NCI-H2196 (cell line): ENCODE measurements around the gene ENTPD6.

Source experiments
- DNase-seq: peaks from one replicate; lab custom pipeline; 2025; ENCODE audit not compliant: unreplicated experiment; lab: John Stamatoyannopoulos, UW

Gene ENTPD6

GRCh38 chr20:25274481-25274880, 79.0 kb downstream of the ENTPD6 start:
- DNase-seq: no peak

- DNase-seq: no peak
Measured at GRCh38 chr20:25274891-25275812, 79.6 kb downstream of the ENTPD6 start.

- DNase-seq: no peak
Measured at GRCh38 chr20:25275813-25276532, 80.5 kb downstream of the ENTPD6 start.
